ENCODE measurements around the gene HLA-E. TPM values are rescaled to one million over a fixed set of nuclear protein-coding genes. Genes with fewer than 3 reads are reported as not detected.
A peak's percentile ranks its signal among the peaks of the same experiment; 100 is the strongest.
"Not testable (repeated sequence)": the region's sequence is repeated elsewhere in the genome, so short reads cannot be mapped to it uniquely, and the experiment has no call there.

HLA-E gene
- total RNA-seq, 1 donor: 320 TPM

- H2AFZ ChIP-seq (ENCODE audit: low read length): peak overlapping the region; percentile 41
- peak; percentile 95 for DNase-seq (ENCODE audit: insufficient read length, low spot score, missing footprints)
- H3K4me1 ChIP-seq (ENCODE audit: insufficient read depth, low read length); H3K27ac ChIP-seq (ENCODE audit: low read depth, low read length); H3K9me3 ChIP-seq (ENCODE audit: low read depth, low read length); H3K79me2 ChIP-seq (ENCODE audit: insufficient read depth, low read length); H4K20me1 ChIP-seq (ENCODE audit: insufficient read depth, low read length); H3K36me3 ChIP-seq (ENCODE audit: insufficient read depth, low read length): not testable (repeated sequence)
- H3K4me3 ChIP-seq (ENCODE audit: insufficient read depth, low read length): peak overlapping the region; percentile 40
- H3K27me3 ChIP-seq (ENCODE audit: insufficient read depth, low read length): peaks cover 53% of the 10 kb centered on the region
- H3K4me2 ChIP-seq (ENCODE audit: insufficient read depth, low read length): peak overlapping the region; percentile 55
- TF ChIP-seq CTCF (IDR thresholded peaks at IDR 0.05; ENCODE audit: extremely low read depth, low read depth, low read length): peak; percentile 75
Observed at GRCh38 chr6:30481965-30482644, 7.2 kb upstream of the HLA-E start.

- H3K79me2 ChIP-seq (ENCODE audit: insufficient read depth, low read length): no peaks in the 10 kb centered on the region
- H3K27me3 ChIP-seq (ENCODE audit: insufficient read depth, low read length): peaks cover 42% of the 10 kb centered on the region
- no peak overlapping the region for H3K4me3 ChIP-seq (ENCODE audit: insufficient read depth, low read length)
- H4K20me1 ChIP-seq (ENCODE audit: insufficient read depth, low read length): no peaks in the 10 kb centered on the region
- no peaks in the 10 kb centered on the region for H3K9me3 ChIP-seq (ENCODE audit: low read depth, low read length)
- no peak for DNase-seq (ENCODE audit: insufficient read length, low spot score, missing footprints)
- no peak overlapping the region for H3K4me2 ChIP-seq (ENCODE audit: insufficient read depth, low read length)
- H3K36me3 ChIP-seq (ENCODE audit: insufficient read depth, low read length): no peaks in the 10 kb centered on the region
- H2AFZ ChIP-seq (ENCODE audit: low read length): no peak overlapping the region
- H3K27ac ChIP-seq (ENCODE audit: low read depth, low read length): no peak overlapping the region
- H3K4me1 ChIP-seq (ENCODE audit: insufficient read depth, low read length): no peaks in the 10 kb centered on the region
- peak; percentile 54 for TF ChIP-seq CTCF (IDR thresholded peaks at IDR 0.05; ENCODE audit: extremely low read depth, low read depth, low read length)
Observed at GRCh38 chr6:30483677-30484279, 5.5 kb upstream of the HLA-E start.

GRCh38 chr6:30485236-30485635, 4.1 kb upstream of the HLA-E start:
- peaks cover under 1% of the 10 kb centered on the region for H3K36me3 ChIP-seq (ENCODE audit: insufficient read depth, low read length)
- no peak overlapping the region for H3K27ac ChIP-seq (ENCODE audit: low read depth, low read length)
- H2AFZ ChIP-seq (ENCODE audit: low read length): no peak overlapping the region
- peaks cover 28% of the 10 kb centered on the region for H3K27me3 ChIP-seq (ENCODE audit: insufficient read depth, low read length)
- H3K79me2 ChIP-seq (ENCODE audit: insufficient read depth, low read length): peaks cover 6% of the 10 kb centered on the region
- H3K4me1 ChIP-seq (ENCODE audit: insufficient read depth, low read length): peaks cover 1% of the 10 kb centered on the region
- no peak for DNase-seq (ENCODE audit: insufficient read length, low spot score, missing footprints)
- no peak for TF ChIP-seq CTCF (IDR thresholded peaks at IDR 0.05; ENCODE audit: extremely low read depth, low read depth, low read length)
- no peaks in the 10 kb centered on the region for H3K9me3 ChIP-seq (ENCODE audit: low read depth, low read length)
- no peak overlapping the region for H3K4me2 ChIP-seq (ENCODE audit: insufficient read depth, low read length)
- no peak overlapping the region for H3K4me3 ChIP-seq (ENCODE audit: insufficient read depth, low read length)
- H4K20me1 ChIP-seq (ENCODE audit: insufficient read depth, low read length): peaks cover 2% of the 10 kb centered on the region

- H2AFZ ChIP-seq (ENCODE audit: low read length): no peak overlapping the region
- H3K4me3 ChIP-seq (ENCODE audit: insufficient read depth, low read length): no peak overlapping the region
- no peak overlapping the region for H3K4me2 ChIP-seq (ENCODE audit: insufficient read depth, low read length)
- H4K20me1 ChIP-seq (ENCODE audit: insufficient read depth, low read length): peaks cover 26% of the 10 kb centered on the region
- no peaks in the 10 kb centered on the region for H3K9me3 ChIP-seq (ENCODE audit: low read depth, low read length)
- no peak for TF ChIP-seq CTCF (IDR thresholded peaks at IDR 0.05; ENCODE audit: extremely low read depth, low read depth, low read length)
- peaks cover 25% of the 10 kb centered on the region for H3K36me3 ChIP-seq (ENCODE audit: insufficient read depth, low read length)
- H3K27ac ChIP-seq (ENCODE audit: low read depth, low read length): no peak overlapping the region
- no peak for DNase-seq (ENCODE audit: insufficient read length, low spot score, missing footprints)
- peaks cover 24% of the 10 kb centered on the region for H3K79me2 ChIP-seq (ENCODE audit: insufficient read depth, low read length)
- H3K27me3 ChIP-seq (ENCODE audit: insufficient read depth, low read length): peaks cover 6% of the 10 kb centered on the region
- H3K4me1 ChIP-seq (ENCODE audit: insufficient read depth, low read length): peaks cover 12% of the 10 kb centered on the region
Observed at GRCh38 chr6:30487926-30488325, 1.4 kb upstream of the HLA-E start.

GRCh38 chr6:30488697-30489080, 620 bp upstream of the HLA-E start:
- Histone ChIP-seq H3K79me2 (ENCODE audit: insufficient read depth, low read length) (peaks cover 24% of the 10 kb centered on the region), H3K36me3 (ENCODE audit: insufficient read depth, low read length) (peaks cover 33% of the 10 kb centered on the region), H3K27ac (ENCODE audit: low read depth, low read length) (peak overlapping the region; percentile 82), H4K20me1 (ENCODE audit: insufficient read depth, low read length) (peaks cover 26% of the 10 kb centered on the region), H3K4me1 (ENCODE audit: insufficient read depth, low read length) (peaks cover 12% of the 10 kb centered on the region), H3K4me2 (ENCODE audit: insufficient read depth, low read length) (peak overlapping the region; percentile 98), H2AFZ (ENCODE audit: low read length) (peak overlapping the region; percentile 92), H3K4me3 (ENCODE audit: insufficient read depth, low read length) (peak overlapping the region; percentile 93)
- H3K9me3 ChIP-seq (ENCODE audit: low read depth, low read length); DNase-seq (ENCODE audit: insufficient read length, low spot score, missing footprints); H3K27me3 ChIP-seq (ENCODE audit: insufficient read depth, low read length): not testable (repeated sequence)
